Left lung (tissue), 10 donors: ENCODE results near the gene PYY. TPM values are rescaled to one million over a fixed set of nuclear protein-coding genes. Genes with fewer than 3 reads are reported as not detected.
A peak's percentile ranks its signal among the peaks of the same experiment; 100 is the strongest.

Experiments used
- ATAC-seq: fragments of 200-7000 bp; cut with Tn5 transposase; one replicate; pipeline ENCODE4 v1.9.1; 2020; ENCODE audit warnings: moderate library complexity
- DNase-seq, 4 donors: peaks; one replicate each; pipeline ENCODE4 v3.0.0-alpha.2; 2013 to 2020
- H3K27ac ChIP-seq, 2 donors: fragments of 200-600 bp; sonication (generic) in 1 of 2; one replicate each; pipeline versions ENCODE4 v1.5.0 to v1.8.0; 2020 to 2021
- H3K27me3 ChIP-seq, 2 donors: fragments of 200-600 bp; sonication (generic) in 1 of 2; one replicate each; pipeline versions ENCODE4 v1.5.0 to v1.8.0; 2020 to 2021
- H3K36me3 ChIP-seq, 2 donors: fragments of 200-600 bp; sonication (generic) in 1 of 2; one replicate each; pipeline versions ENCODE4 v1.5.0 to v1.8.0; 2020 to 2021
- H3K4me1 ChIP-seq, 2 donors: fragments of 200-600 bp; one replicate each; pipeline ENCODE4 v1.8.0; 2021
- H3K4me3 ChIP-seq, 2 donors: fragments of 200-600 bp; sonication (generic) in 1 of 2; one replicate each; pipeline versions ENCODE4 v1.5.0 to v1.8.0; 2020 to 2021; ENCODE audit warnings: mild to moderate bottlenecking in 1 of 2
- H3K9me3 ChIP-seq, 2 donors: fragments of 200-600 bp; sonication (generic) in 1 of 2; one replicate each; pipeline versions ENCODE4 v1.5.0 to v1.8.0; 2020 to 2021
- intact Hi-C, 2 donors: fragments of 100-400 bp; cut with DNase I; formaldehyde crosslinking; loops; one replicate each; pipeline versions ENCODE4 v1.11.2 to v1.14.2; 2022
- polyA plus RNA-seq, 6 donors: library from polyadenylated mRNA; unstranded; fragments of 120-200 nt; gene quantifications; one replicate each; pipeline ENCODE4 v1.2.1, GENCODE V29; 2013; ENCODE audit not compliant: insufficient read length in 6 of 6
- total RNA-seq, 2 donors: library from RNA; stranded (reverse); fragmentation: NEBNext Ultra II Directional; extraction: Animal tissue kit (Norgen Biotek cat#: 25700); gene quantifications; one replicate each; pipeline ENCODE4 v1.2.1, GENCODE V29; 2021
- TF ChIP-seq, protein P1 (sequence below), 2 donors: fragments of 200-600 bp; sonication (generic) in 1 of 2; IDR thresholded peaks; one replicate each; pipeline versions ENCODE4 v1.5.0 to v1.8.0; 2021; ENCODE audit warnings: antibody characterized with exemption in 2 of 2
- donor health status: DM: no; HTN: yes; CAD: no.
- donor health status: DM: no; HTN: no; CAD: no.

Gene PYY
- total and polyA plus RNA-seq, 8 donors: 0.21 to 0.68 (median 0.43) TPM; not detected in 4

GRCh38 chr17:43952724-43953666 is 745 bp downstream of the PYY start:
- no peaks in the 10 kb centered on the region for H3K36me3 ChIP-seq
- peaks cover 9 to 10% of the 10 kb centered on the region in 2 donors for H3K4me1 ChIP-seq
- no peaks in the 10 kb centered on the region for H3K9me3 ChIP-seq
- DNase-seq (peak in 1 of 4 donors; percentile 71), ATAC-seq (no peak)
- no peak overlapping the region for H3K27ac ChIP-seq
- H3K4me3 ChIP-seq: no peak overlapping the region
- H3K27me3 ChIP-seq: peaks cover 31 to 75% of the 10 kb centered on the region in 2 donors
- TF ChIP-seq, protein P1, sequence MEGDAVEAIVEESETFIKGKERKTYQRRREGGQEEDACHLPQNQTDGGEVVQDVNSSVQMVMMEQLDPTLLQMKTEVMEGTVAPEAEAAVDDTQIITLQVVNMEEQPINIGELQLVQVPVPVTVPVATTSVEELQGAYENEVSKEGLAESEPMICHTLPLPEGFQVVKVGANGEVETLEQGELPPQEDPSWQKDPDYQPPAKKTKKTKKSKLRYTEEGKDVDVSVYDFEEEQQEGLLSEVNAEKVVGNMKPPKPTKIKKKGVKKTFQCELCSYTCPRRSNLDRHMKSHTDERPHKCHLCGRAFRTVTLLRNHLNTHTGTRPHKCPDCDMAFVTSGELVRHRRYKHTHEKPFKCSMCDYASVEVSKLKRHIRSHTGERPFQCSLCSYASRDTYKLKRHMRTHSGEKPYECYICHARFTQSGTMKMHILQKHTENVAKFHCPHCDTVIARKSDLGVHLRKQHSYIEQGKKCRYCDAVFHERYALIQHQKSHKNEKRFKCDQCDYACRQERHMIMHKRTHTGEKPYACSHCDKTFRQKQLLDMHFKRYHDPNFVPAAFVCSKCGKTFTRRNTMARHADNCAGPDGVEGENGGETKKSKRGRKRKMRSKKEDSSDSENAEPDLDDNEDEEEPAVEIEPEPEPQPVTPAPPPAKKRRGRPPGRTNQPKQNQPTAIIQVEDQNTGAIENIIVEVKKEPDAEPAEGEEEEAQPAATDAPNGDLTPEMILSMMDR (IDR thresholded peaks at IDR 0.05): no peak
- intact Hi-C loops: no loop called here

DNA sequence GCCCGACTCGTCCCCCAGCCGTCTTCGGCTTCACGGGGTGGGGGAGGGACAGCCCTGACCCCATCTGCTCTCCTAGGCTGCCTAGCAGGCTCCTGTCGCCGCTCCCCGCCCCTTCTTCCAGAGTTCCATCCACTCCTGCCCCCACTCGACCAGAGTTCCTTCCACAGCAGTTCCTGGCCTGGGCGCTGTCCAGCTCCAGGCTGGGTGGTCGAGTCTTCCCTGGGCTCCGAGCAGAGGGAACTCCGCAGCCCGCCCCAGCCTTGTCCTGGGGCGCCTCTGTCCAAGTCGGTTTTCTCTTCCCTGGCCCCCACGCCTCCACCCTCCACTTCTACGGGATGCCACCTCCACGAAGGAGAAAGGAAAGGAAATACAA is 1.4 kb downstream of the PYY start:
- Histone ChIP-seq H3K4me1 (peaks cover 9 to 10% of the 10 kb centered on the region in 2 donors), H3K27ac (no peak overlapping the region), H3K9me3 (no peaks in the 10 kb centered on the region), H3K27me3 (peaks cover 31 to 71% of the 10 kb centered on the region in 2 donors), H3K4me3 (no peak overlapping the region), H3K36me3 (no peaks in the 10 kb centered on the region)
- intact Hi-C loops: no loop called here
- peak in 2 of 4 donors; percentile 47 to 61 for DNase-seq
- ATAC-seq: peak; percentile 29
- TF ChIP-seq, protein P1 (IDR thresholded peaks at IDR 0.05): no peak

DNA sequence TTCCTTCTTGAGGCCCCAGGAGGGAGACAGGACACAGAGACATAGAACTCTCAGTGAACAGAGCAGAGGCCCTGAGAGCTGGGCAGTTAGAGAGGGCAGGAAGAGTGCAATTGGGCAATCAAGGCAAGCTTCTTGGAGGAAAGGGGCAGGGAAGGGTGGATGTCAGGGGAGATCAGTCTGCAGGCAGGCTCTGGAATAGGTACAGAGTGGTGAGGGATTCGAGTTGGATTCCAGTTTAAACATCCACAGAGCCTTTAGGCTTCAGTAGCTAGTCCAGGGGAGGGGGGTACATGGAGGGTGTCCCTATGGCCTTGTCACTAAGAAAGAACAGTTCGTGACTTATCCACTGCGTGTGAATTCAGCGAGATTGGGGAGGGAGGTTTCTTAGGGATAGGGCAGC is 2.0 kb downstream of the PYY start:
- peaks cover 31 to 76% of the 10 kb centered on the region in 2 donors for H3K27me3 ChIP-seq
- ATAC-seq (no peak), DNase-seq (no peak)
- intact Hi-C loops: no loop called here
- H3K9me3 ChIP-seq: no peaks in the 10 kb centered on the region
- TF ChIP-seq, protein P1 (IDR thresholded peaks at IDR 0.05): no peak
- H3K4me1 ChIP-seq: peaks cover 9 to 10% of the 10 kb centered on the region in 2 donors
- H3K27ac ChIP-seq: no peak overlapping the region
- no peaks in the 10 kb centered on the region for H3K36me3 ChIP-seq
- no peak overlapping the region for H3K4me3 ChIP-seq

DNA sequence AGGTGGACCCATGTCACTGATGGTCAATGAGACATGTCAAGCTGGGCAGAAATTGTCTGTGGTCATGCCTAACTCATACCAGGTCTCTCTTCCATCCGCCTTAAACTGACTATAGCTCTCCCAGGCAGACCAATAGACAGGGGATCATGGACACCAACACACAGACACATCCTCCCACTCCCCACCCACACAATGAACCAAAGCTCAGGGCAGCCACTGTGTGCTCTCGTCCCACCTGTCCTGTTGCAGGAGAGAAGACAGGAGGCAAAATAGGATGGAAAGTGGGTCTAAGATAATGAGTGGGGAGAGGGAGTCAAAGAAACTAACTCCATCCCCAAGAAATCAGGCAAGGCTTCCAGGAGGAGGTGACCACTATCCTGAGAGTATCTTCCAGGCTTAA is 3.2 kb downstream of the PYY start:
- Histone ChIP-seq H3K36me3 (no peaks in the 10 kb centered on the region), H3K27me3 (peaks cover 31 to 77% of the 10 kb centered on the region in 2 donors), H3K4me1 (peaks cover 9 to 10% of the 10 kb centered on the region in 2 donors), H3K27ac (no peak overlapping the region), H3K4me3 (no peak overlapping the region), H3K9me3 (no peaks in the 10 kb centered on the region)
- no peak for ATAC-seq
- intact Hi-C loops: no loop called here
- DNase-seq: no peak
- TF ChIP-seq, protein P1 (IDR thresholded peaks at IDR 0.05): no peak

DNA sequence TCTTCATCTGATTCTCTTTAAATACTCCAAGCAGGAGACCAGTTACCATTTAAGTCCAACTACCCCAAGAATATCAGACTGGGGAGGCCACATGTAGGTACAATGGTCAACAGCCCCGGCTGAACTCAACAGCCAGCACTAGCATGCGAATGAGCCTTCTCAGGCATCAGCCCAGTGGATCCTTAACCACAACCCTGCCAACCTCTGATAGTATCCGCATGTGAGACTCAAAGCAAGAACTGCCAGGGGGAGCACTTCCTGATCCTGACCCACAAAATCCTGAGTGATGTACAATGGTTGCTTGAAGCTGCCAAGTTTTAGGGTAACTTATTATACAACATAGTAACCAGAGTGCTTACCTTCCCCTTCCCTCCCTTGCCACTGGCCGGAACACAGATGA is 4.0 kb downstream of the PYY start:
- ATAC-seq (no peak), DNase-seq (no peak)
- H3K9me3 ChIP-seq: no peaks in the 10 kb centered on the region
- intact Hi-C loops: loop anchor here in 1 of 2 donors (5.0 to 10.0 kb wide), 2 partner anchors 43 to 215 kb away; no protein-coding TSS in a partner anchor
- peaks cover 31 to 71% of the 10 kb centered on the region in 2 donors for H3K27me3 ChIP-seq
- TF ChIP-seq, protein P1 (IDR thresholded peaks at IDR 0.05): no peak
- no peaks in the 10 kb centered on the region for H3K36me3 ChIP-seq
- no peak overlapping the region for H3K4me3 ChIP-seq
- no peak overlapping the region for H3K27ac ChIP-seq
- H3K4me1 ChIP-seq: peaks cover 9 to 10% of the 10 kb centered on the region in 2 donors
